ENCODE results near the gene ANO6.

DNA sequence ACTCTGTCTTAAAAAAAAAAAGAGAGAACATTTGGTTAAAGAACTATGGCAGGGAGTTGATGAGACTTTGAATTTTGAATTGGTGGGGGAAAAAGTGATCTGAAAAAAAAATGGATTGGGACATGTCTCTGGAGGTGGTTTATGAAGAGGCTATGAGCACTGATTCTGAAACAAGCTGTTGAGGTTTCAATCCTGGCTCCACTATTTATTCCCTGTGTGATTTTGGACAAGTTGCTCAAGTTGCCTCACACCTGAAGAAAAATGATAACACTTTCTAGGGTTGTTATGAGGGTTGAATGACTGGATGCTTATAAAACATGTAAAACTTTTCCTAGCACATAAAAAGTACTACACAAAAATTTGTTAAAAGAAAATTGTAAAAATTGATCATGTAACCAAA lies 1.8 kb upstream of the ANO6 start:
- TF ChIP-seq, protein P1, sequence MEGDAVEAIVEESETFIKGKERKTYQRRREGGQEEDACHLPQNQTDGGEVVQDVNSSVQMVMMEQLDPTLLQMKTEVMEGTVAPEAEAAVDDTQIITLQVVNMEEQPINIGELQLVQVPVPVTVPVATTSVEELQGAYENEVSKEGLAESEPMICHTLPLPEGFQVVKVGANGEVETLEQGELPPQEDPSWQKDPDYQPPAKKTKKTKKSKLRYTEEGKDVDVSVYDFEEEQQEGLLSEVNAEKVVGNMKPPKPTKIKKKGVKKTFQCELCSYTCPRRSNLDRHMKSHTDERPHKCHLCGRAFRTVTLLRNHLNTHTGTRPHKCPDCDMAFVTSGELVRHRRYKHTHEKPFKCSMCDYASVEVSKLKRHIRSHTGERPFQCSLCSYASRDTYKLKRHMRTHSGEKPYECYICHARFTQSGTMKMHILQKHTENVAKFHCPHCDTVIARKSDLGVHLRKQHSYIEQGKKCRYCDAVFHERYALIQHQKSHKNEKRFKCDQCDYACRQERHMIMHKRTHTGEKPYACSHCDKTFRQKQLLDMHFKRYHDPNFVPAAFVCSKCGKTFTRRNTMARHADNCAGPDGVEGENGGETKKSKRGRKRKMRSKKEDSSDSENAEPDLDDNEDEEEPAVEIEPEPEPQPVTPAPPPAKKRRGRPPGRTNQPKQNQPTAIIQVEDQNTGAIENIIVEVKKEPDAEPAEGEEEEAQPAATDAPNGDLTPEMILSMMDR (IDR thresholded peaks at IDR 0.05), result no peak
- TF ChIP-seq POLR2A (IDR thresholded peaks at IDR 0.05) (no peak), POLR2AphosphoS5 (IDR thresholded peaks at IDR 0.05) (no peak)

All from breast epithelium (tissue), 3 donors.